Measurements from ENCODE around the gene GCK.

Gene GCK

GRCh38 chr7:44094883-44095592 lies 94.2 kb downstream of the GCK start:
- TF ChIP-seq CTCF (IDR thresholded peaks at IDR 0.05; ENCODE audit: low read depth, low read length, missing control alignments), result no peak
- DNase-seq (ENCODE audit: low read depth), result no peak

GRCh38 chr7:44094365-44094764 lies 94.9 kb downstream of the GCK start:
- DNase-seq (ENCODE audit: low read depth), result no peak
- no peak for TF ChIP-seq CTCF (IDR thresholded peaks at IDR 0.05; ENCODE audit: low read depth, low read length, missing control alignments)
- no peak overlapping the region for H3K4me3 ChIP-seq (ENCODE audit: low read depth, low read length)

More at GRCh38 chr7:44094883-44095592, 94.2 kb downstream of the GCK start:
- H3K4me3 ChIP-seq (ENCODE audit: low read depth, low read length), result no peak overlapping the region

All from GM12864 (cell line).